GM21576 (cell line): Measurements from ENCODE around the gene GCDH.
A peak's percentile ranks its signal among the peaks of the same experiment; 100 is the strongest.
"Not testable (repeated sequence)": the region's sequence is repeated elsewhere in the genome, so short reads cannot be mapped to it uniquely, and the experiment has no call there.

Source experiments
- ATAC-seq: cut with Tn5 transposase; IDR thresholded peaks from one replicate; pipeline ENCODE4 v1.9.1; 2021; ENCODE audit warnings: mild to moderate bottlenecking, moderate library complexity; ENCODE audit not compliant: unreplicated experiment

GCDH gene

DNA sequence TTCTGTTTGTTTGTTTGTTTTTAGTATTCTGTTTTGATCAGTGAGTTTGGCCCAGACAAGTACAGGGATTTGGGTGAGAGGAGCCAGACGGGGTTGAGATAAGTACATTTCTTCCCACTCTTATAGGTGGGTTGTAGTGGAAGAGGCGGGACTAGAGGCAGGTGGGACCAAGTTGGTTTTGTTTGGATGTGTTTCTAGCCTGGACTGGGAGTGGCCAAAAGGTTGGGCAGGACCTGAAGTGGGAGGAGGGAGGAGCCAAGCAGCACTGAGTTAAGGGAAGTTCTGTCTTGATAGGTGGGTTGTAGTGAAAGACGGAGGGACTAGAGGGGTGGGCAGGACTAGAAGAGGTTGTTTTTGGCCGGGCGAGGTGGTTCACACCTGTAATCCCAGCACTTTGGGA, 18.7 kb upstream of the GCDH start:
- ATAC-seq, result no peak

DNA sequence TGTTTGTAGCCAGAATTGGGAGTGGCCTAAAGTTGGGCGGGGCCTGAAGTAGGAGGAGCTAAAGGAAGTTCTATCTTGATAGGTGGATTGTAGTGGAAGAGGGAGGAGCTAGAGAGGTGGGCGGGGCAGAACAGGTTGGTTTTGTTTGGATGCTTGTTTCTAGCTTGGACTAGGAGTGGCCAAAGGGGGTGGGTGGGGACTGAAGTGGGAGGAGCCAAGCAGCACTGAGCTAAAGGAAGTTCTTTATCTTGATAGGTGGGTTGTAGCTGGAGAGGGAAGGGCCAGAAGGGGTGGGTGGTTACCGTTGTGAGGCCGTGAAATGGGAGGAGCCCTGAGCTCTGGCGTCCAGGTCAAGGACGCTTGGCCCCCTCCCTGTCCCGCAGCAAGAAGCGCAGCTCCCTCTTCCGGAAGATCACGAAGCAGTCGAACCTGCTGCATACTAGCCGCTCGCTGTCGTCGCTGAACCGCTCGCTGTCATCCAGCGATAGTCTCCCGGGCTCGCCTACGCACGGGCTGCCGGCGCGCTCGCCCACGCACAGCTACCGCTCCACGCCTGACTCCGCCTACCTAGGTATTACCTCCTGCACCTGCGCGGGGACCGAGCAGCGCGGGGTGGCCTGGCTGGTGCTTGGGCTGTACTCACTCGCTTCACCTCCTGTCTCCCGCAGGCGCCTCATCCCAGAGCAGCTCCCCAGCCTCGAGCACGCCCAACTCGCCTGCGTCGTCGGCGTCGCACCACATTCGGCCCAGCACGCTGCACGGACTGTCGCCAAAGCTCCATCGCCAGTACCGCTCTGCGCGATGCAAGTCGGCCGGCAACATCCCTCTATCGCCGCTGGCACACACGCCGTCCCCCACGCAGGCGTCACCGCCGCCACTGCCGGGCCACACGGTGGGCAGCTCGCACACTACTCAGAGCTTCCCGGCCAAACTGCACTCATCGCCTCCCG, 17.7 kb upstream of the GCDH start:
- ATAC-seq, result no peak

DNA sequence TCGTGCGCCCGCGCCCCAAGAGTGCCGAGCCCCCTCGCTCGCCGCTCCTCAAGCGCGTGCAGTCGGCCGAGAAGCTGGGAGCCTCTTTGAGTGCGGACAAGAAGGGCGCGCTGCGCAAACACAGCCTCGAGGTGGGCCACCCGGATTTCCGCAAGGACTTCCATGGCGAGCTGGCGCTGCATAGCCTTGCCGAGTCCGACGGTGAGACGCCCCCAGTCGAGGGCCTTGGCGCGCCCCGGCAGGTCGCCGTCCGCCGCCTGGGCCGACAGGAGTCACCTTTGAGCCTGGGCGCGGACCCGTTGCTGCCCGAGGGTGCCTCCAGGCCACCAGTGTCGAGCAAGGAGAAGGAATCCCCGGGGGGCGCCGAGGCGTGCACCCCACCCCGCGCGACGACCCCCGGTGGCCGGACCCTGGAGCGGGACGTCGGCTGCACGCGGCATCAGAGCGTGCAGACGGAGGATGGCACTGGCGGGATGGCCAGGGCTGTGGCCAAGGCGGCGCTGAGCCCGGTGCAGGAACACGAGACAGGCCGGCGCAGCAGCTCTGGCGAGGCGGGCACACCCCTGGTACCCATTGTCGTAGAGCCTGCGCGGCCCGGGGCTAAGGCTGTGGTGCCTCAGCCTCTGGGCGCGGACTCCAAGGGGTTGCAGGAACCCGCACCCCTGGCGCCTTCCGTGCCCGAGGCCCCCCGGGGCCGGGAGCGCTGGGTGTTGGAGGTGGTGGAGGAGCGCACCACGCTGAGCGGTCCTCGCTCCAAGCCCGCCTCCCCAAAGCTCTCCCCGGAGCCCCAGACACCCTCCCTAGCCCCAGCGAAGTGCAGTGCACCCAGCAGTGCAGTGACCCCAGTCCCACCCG, 16.8 kb upstream of the GCDH start:
- ATAC-seq, result no peak

DNA sequence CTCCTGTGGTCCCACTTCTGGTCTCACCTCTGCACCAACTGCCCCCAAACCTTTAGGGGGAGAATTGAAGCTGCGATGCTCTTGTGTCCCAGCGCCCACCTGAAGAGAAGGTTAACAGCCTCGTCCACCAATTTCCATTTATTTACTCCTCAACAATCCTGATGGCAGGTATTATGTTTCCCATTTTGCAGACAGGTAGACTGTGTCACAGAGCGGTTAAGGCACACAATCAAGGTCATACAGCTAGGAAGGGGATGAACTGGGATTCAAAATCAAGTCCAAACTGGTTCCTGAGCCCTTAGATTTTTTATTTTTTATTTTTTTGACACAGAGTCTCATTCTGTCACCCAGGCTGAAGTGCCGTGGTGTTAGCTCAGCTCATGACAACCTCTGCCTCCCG, 15.9 kb upstream of the GCDH start:
- ATAC-seq, result no peak

DNA sequence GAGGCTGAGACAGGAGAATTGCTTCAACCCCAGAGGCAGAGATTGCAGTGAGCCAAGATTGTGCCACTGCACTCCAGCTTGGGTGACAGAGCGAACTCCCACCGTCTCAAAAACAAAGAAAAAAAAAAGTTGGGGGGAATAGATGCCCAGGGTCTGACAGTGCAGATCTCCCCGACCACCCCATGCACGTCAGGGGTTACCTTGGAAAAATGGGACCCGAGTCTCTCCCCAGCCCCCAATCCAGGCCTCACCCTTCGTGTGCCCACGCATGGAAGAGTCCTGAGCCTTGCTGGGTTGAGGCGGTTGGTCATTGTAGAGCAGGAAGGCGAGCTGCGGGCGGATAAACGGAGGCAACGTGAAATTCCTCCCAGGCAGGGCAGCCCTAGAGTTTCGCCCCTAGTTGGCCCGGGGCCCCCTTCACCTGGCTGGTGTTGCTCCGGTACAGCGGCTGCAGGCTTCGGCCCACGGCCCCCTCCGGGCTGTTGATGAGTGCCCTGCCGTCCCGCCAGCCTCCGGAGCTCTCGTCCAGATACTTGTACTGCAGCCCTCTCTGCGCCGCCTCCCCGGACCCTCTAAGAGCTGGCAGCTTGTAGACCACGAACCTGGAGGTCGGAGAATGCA, 10.3 kb upstream of the GCDH start:
- peak; percentile 26 for ATAC-seq

DNA sequence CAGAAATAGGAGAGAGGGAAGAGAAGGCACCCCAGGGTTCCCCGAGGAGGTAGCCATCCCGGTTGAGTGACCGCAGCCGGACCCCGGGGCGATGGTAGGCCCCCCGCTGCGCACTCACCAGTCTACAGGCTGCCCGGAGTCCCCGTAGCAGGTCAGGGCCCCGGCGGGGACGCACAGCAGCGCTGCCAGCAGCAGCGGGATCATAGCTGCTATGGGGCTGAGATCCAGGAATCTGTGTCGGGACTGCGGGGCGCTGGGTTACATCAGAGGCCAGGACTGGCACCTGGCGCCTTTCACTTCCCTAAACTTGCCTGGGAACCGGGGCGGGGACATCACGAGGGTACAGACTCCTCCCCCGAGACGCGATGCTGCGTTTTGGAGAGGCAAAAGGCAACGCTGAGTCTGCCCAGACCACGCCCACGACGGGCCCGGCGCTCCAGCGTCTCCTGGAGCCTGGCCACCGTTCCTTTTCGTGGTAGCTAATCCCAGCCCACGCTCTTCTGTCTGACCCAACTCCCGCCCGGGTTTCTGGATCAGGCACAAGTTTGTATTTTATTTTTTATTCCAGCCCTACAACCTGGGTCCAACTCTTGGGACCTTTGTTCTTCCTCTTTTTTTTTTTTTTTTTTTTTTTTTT, 9.7 kb upstream of the GCDH start, which contains the start of gene DNASE2:
Gene DNASE2, minus strand, starts transcription at position 278 of the 637 bp plus-strand sequence. Its CDS starts 74 bp downstream, at position 204.
- ATAC-seq, result peak; percentile 71

DNA sequence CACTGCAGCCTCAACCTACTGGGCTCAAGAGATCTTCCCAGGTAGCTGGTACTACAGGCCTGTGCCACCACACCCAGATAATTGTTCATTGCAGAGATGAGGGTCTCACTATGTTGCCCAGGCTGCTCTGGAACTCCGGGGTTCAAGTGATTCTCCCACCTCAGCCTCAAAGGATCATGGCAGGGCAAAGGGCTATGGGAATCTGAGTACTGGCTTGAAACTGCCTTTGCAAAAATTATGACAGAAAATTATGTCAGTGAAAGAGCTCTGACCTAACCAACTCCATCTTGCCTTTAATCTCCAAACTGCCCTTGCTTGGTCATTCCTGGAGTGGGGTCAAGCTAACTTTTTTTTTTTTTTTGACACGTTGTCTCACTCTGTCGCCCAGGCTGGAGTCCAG, 8.4 kb upstream of the GCDH start:
- no peak for ATAC-seq

DNA sequence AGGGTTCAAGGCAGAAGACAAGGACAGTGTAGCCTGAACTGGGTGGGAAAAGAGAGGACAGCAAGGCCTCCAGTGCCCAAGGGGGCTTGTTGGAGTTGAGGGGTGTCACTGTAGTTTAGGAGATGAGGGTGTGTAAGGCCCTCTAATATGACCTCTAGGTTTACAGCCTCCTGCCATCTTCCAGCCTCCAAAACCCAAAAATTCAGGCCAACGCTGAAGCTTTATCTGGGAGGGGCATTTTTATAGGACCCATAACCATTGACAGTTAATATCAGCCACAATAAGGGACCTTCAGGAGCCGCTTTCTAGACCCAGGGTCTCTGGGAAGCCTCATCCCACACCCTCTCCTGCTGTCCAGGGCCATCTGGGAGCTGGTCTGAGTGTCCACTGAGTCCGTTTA, 6.8 kb upstream of the GCDH start:
- ATAC-seq, result no peak

DNA sequence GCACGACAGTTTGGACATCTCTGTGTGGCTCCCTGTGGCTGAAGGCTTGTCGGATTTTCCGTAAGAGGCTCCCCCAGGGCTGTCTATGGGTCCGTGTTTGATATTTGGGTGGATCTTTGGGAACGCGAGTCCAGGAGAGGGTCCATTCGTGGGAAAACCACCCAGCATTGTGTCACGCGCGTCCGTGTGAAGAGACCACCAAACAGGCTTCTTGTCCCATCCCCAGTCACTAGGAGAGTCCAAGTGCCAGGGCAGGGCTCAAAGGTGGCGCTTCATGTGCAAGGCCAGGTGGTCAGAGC, 6.4 kb upstream of the GCDH start:
- ATAC-seq, result no peak

DNA sequence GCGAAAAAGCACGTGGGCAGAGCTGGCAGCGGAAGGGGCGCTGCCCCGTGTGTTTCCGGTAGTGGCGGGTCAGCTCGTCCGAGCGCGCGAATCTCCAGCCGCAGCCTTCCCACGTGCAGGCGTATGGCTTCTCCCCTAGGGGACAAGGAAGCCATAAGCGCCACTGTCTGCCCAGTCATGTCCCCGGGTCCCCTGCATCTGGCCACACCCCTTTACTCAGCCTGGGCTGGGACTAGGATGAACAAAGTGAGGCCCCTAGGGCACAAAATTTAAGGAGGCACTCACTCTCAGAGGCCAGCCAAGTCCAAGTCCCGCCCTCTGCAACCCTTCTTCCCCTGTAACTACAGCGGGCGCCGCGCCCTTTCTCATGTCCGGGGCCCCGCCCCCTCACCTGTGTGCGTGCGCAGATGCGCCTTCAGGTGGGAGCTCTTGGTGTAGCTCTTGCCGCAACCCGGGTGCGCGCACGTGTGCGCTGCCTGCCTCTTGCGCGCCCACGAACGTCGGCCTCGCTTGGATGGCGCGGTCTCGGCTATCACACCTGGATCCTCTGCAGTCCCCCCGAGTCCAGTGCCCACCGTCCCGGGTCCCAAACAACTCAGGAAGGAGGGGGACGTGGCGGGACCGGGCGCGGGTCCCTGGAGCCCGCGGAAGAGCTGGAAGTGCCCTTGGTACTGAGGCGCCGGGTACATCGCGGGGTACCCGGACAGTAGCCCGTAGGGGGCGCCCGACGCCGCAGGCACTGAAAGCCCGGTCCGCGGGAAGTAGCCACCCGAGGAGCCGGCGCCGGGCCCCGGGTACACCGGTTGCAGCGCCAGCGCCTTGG, 5.8 kb upstream of the GCDH start:
- ATAC-seq, result no peak

DNA sequence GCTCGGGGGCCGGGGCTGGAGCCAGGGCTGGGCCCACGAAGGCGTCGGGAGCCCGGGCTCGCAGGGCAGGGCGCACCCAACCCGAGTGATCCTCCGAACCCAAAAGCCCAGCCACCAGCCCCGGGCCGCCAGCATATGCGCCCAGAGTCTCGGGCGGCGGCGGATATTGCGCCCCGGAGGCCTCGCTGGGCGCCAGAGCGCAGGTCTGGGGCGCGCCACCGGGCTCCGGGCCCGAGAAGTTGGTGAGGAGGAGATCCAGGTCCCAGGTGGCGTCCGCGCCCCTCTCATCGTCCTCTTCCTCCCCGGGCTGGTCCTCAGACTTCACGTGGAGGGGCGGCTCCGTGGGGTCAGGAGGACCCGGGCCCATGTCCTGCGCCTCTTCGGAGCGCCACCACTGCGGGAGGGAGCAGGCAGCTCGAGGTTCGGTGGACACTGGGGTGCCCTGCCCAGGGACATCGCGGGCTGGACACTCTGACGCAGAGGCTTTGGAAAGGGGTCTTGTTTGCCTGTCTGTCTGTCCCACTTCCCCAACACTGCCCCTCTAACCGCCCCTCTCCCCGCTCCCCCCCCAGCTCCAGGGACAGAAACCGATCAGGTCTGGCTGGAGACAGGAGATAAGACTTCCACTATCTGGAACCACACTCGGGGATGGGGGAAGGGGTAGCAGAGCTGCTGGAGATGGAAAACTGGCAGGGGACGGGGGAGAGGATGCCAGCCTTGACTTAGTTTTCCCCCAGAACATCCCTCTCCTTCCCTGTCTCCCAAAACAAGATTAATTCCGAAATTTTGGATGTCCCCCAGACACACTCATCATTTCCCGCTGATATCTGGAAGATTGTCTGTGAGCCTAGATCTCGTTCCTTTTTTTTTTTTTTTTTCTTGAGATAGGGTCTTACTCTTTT, 5.0 kb upstream of the GCDH start:
- no peak for ATAC-seq

DNA sequence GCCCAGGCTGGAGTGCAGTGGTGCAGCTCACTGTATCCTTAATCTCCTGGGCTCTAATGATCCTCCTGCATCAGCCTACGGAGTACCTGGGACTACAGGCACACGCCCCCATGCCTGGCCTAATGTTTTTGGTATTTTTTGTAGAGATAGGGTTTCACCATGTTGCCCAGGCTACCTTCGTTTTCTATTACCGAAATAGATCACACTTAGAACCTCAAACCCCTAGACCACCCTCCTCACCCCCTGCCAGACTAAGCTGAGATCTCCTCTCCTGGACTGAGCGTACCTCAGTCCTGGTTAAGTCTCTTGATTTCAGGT, 4.3 kb upstream of the GCDH start:
- no peak for ATAC-seq

DNA sequence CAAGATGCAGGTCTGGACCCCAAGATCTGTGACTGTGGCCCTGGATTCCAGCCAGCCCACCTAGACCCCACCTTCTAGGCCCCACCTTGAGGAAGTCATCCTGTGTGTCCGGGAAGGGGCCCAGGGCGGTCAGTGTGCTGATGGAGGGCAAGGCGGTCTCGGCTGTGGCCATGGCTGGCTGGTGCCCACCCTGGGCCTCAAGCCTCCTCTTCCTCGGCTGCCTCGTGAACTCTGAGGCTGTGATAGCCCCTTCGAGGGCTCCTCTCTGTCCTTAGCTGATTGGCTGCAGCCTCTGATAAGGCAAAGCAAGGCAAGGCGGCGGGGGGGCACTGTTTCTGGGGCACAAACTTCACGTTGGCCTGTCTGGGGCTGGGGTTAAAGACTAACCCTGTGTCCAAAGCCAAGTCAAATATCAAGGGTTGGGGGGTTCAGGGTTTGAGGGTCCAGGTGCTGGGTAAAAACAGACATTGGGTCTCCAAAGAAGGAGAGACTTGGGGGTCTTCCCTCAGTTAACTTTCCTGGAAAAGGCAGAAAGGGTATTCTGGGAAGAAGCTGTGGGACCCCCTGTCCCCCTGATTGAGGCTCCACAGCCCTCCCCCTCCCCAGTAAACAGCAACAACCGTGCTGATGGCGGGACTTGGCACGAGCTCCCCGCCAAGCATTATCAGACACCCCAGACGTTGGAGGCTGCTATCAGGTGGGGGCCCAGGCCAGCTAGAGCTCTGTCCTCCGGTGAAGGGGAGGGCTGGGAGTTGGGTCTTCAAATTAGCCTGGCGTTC, 3.8 kb upstream of the GCDH start, which contains the start of gene KLF1:
Gene KLF1, minus strand, starts transcription at position 233 of the 779 bp plus-strand sequence. Its CDS starts 61 bp downstream, at position 172.
- no peak for ATAC-seq

DNA sequence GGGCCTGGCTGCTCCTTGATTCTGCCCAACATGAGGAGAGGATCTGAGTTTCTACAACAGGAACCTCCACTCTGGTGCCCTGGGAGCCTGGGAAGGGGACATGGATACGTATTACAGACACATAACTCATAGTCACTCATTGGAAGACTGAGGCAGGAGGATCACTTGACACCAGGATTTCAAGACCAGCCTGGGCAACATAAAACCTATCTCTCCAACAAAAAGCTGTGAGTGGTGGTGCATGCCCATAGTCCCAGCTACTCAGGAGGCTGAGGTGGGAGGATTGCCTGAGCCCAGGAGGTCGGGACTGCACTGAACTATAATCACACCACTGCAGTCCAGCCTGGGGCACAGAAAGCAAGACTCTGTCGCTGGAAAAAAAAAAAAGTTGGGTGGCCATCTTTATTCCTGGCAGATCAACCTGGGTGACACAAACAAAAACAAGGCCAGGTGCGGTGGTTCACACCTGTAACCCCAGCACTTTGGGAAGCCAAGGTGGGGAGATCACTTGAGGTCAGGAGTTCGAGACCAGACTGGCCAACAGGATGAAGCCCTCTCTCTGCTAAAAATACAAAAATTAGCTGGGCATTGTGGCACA, 2.9 kb upstream of the GCDH start:
- ATAC-seq, result no peak

DNA sequence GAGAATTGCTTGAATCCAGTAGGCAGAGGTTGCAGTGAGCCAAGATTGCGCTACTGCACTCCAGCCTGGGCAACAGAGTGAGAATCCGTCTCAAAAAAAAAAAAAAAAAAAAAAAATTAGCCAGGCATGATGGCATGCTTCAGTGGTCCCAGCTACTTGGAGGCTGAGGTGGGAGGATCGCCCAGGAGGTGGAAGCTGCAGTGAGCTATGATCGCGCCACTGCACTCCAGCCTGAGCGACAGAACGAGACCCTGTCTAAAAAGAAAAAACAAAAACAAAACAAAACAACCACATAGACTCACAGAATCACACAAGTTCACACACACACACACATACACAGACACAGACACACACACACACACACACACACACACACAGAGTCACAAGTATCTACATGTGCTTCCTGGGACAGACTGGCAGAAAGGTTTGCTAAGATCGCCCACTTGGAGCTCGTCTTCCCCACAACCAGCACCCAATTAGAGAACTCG, 617 bp upstream of the GCDH start:
- ATAC-seq, result not testable (repeated sequence)

DNA sequence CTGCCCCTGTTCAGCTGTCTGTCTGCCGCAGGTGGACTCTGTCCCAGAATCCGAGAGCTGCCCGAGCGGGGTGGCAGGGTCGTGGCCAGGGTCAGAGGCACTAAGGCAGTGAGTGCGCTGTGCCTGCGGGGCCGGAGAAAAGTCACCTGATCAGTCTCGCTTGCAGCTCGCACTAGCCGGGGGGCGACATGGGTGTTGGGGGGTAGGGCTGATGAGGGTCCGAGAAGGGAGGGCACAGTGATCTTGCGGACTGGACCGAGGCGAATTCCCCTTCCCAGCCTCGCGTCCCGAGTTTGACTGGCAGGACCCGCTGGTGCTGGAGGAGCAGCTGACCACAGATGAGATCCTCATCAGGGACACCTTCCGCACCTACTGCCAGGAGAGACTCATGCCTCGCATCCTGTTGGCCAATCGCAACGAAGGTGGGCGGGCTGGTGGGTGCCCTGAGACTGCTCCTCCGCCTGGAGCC, 627 bp downstream of the GCDH start:
- no peak for ATAC-seq

DNA sequence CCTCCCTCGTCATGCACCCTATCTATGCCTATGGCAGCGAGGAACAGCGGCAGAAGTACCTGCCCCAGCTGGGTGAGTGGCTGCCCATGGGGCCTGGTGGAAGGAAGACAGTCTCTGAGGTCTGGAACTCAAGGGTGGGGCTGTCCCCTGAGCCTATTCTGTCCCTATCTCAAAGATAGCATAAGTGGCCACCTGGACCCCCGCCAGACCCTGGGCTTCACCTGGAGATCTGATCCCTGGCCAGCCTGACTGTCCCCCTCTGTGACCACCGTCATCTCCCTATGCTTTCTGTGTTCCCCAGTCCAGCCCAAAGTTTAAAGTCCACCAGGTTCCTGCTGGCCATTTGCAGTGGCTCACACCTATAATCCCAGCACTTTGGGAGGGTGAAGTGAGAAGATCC, 2.6 kb downstream of the GCDH start:
- ATAC-seq, result no peak

DNA sequence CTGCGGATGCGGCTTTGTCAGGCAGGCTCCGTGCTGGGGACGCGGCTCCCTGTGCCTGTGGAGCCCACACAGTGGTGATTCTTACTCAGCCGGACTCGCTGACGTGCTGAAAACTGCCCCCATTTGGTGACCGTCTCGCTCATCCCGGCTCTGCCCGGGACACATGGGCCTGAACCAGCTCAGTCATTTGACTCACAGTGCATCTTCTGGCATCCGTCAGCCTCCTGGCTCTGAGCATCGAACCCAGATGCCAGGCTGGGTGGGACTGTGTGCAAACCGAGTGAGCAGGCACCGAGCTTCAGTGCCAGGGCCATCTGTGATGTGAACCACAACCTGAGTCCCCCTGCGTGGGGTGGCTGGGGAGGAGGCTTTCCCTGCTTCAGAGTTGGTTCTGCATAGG, 5.5 kb downstream of the GCDH start:
- no peak for ATAC-seq
